Measurements from ENCODE around the gene XPA.

XPA gene

DNA sequence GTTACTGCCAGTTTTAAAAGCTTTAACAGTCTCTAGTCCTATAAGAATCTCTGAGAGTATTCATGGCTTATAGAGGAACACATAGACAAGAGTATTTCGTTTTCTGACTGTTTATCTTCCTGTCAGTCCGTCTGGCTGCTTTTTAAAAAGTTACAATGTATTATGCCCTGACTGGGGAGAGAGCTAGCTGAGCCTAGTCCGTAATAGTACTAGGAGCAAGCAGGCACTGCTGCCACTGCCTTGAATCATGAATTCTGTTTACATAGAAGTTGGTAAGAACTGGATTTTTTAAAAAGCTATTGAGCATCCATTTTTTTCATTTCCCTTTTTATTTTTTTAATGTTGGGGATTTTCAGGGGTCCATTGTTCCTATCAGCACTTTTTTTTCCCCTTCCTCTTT is 26.6 kb downstream of the XPA start:
- Mint-ChIP-seq H3K9me3 (no peaks in the 10 kb centered on the region), H3K27me3 (ENCODE audit: low read depth, poor library complexity) (no peaks in the 10 kb centered on the region), H3K27ac (peak overlapping the region; percentile 9), H3K4me1 (no peaks in the 10 kb centered on the region), H3K4me3 (no peak overlapping the region), H3K36me3 (ENCODE audit: low read depth) (peaks cover 60% of the 10 kb centered on the region)
- no peak for DNase-seq
- TF ChIP-seq, protein P1, sequence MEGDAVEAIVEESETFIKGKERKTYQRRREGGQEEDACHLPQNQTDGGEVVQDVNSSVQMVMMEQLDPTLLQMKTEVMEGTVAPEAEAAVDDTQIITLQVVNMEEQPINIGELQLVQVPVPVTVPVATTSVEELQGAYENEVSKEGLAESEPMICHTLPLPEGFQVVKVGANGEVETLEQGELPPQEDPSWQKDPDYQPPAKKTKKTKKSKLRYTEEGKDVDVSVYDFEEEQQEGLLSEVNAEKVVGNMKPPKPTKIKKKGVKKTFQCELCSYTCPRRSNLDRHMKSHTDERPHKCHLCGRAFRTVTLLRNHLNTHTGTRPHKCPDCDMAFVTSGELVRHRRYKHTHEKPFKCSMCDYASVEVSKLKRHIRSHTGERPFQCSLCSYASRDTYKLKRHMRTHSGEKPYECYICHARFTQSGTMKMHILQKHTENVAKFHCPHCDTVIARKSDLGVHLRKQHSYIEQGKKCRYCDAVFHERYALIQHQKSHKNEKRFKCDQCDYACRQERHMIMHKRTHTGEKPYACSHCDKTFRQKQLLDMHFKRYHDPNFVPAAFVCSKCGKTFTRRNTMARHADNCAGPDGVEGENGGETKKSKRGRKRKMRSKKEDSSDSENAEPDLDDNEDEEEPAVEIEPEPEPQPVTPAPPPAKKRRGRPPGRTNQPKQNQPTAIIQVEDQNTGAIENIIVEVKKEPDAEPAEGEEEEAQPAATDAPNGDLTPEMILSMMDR (IDR thresholded peaks at IDR 0.05): no peak

DNA sequence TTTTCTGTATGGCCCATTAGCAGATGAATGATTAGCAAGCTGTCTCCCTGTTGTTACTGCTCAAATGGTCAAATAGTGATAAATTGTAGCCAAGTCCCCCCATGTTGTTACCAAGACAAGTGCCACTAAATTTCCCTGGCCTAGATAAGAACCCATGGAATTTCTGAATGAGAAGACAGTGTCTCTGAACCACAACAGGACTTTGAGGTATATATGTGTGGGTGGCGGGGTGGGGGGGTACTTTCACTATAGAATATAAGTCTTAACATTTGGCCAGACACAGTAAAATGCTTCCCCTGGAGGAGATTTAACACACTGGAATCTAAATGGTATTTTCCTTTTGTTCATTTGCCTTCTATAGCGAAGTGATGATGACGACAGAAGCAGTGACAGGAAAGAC is 28.7 kb downstream of the XPA start:
- H3K27ac Mint-ChIP-seq: no peak overlapping the region
- TF ChIP-seq, protein P1 (IDR thresholded peaks at IDR 0.05): no peak
- H3K4me3 Mint-ChIP-seq: no peak overlapping the region
- no peaks in the 10 kb centered on the region for H3K4me1 Mint-ChIP-seq
- peaks cover 54% of the 10 kb centered on the region for H3K36me3 Mint-ChIP-seq (ENCODE audit: low read depth)
- DNase-seq: no peak
- peaks cover 4% of the 10 kb centered on the region for H3K27me3 Mint-ChIP-seq (ENCODE audit: low read depth, poor library complexity)
- H3K9me3 Mint-ChIP-seq: no peaks in the 10 kb centered on the region

DNA sequence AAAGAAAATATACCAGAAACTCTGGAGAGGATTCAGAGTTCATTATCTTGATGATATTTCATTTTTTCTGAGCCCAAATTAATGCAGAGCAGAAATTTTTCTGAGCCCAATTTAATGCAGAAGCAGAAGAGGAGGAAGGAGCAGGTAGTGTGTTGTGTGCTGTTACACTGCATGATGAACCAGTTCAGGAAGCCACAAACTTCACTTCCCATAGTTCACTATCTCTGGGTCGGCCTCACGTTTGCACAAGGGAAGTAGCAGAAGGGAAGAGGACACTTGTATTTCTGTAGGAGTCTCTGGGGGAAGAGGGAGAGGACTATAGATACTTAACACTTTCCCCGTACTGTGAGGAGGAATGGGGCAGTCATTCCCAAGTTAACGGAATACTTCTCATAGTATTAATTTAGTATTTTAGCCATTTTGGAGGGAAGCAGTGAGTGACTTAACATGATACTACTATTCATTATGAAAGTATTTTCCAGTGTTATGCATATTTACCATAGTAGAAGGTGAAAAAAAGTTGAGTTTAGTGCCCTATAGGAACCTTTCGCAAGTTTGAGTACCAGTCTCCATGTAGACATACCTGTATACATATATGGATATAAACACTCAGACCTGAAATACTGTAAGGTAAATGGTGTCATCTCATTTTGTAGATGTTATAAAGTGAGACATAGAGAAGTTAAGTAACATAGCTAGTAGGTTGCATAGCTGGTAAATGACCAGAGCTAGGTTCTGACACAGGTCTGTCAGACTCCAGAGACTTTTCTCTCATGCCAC is 30.0 kb downstream of the XPA start:
- Mint-ChIP-seq H3K4me3 (no peak overlapping the region), H3K4me1 (no peaks in the 10 kb centered on the region)

DNA sequence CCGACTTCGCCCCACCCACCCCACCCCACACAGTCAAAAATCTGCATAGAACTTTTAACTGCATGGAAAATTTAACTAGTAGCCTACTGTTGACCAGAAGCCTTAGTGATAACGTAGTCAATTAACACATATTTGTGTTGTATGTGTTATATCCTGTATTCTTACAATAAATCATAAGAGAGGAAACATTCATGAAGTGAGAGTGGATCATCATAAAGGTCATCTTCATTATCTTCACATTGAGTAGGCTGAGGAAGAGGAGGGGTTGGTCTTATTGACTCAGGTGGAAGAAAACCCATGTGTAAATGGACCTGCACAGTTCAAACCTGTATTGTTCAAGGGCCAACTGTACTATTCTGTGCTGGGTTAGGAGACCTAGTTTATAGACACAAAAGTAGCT is 31.4 kb downstream of the XPA start:
- peaks cover 63% of the 10 kb centered on the region for H3K36me3 Mint-ChIP-seq (ENCODE audit: low read depth)
- TF ChIP-seq, protein P1 (IDR thresholded peaks at IDR 0.05): no peak
- no peak for DNase-seq
- no peaks in the 10 kb centered on the region for H3K9me3 Mint-ChIP-seq
- H3K4me1 Mint-ChIP-seq: no peaks in the 10 kb centered on the region
- H3K27me3 Mint-ChIP-seq (ENCODE audit: low read depth, poor library complexity): peaks cover 4% of the 10 kb centered on the region
- H3K27ac Mint-ChIP-seq: no peak overlapping the region
- H3K4me3 Mint-ChIP-seq: no peak overlapping the region

More for the DNA sequence above, 30.0 kb downstream of the XPA start:
- Mint-ChIP-seq H3K27me3 (ENCODE audit: low read depth, poor library complexity) (peaks cover 4% of the 10 kb centered on the region), H3K36me3 (ENCODE audit: low read depth) (peaks cover 64% of the 10 kb centered on the region), H3K27ac (no peak overlapping the region), H3K9me3 (no peaks in the 10 kb centered on the region)
- TF ChIP-seq, protein P1 (IDR thresholded peaks at IDR 0.05): no peak
- no peak for DNase-seq

DNA sequence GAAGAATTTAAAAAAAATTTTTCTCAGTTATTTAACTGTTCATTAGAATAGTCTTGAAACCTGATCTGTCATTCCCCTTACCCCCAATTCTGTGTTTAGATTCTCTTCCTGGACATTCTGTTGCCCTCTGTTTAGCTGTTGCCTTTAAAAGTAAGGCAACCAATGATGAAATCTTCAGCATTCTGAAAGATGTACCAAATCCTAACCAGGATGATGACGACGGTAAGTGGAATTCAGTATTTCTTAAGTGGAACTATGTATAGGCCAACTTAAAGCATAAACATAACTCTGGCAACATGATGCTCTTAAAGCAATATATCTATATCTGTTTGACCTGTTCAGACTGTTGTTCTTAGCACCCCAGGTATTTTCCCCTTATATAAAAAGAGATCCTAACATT is 36.3 kb downstream of the XPA start:
- peaks cover 72% of the 10 kb centered on the region for H3K36me3 Mint-ChIP-seq (ENCODE audit: low read depth)
- H3K27me3 Mint-ChIP-seq (ENCODE audit: low read depth, poor library complexity): peaks cover 4% of the 10 kb centered on the region
- H3K4me1 Mint-ChIP-seq: no peaks in the 10 kb centered on the region
- H3K27ac Mint-ChIP-seq: no peak overlapping the region
- H3K4me3 Mint-ChIP-seq: no peak overlapping the region
- no peak for DNase-seq
- no peaks in the 10 kb centered on the region for H3K9me3 Mint-ChIP-seq
- TF ChIP-seq, protein P1 (IDR thresholded peaks at IDR 0.05): no peak

DNA sequence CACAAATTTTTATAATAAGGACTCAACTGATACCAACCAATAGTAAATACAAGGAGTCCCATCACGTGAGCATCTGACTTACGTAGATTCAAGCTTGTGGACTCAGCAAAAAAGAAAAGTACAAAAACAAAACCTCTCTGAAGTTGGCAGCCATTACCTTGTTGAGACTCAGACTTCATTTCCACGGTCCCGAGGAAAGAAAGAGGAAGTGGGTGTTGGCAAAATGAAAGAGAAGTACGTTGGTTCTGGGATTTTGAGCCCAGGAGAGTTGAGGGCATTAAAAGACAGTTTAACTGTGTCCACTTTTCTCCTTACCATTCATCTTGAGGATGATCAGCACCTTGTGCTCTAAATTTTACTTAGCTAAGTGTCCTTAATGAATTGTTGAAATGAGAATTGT is 36.8 kb downstream of the XPA start:
- TF ChIP-seq, protein P1 (IDR thresholded peaks at IDR 0.05): no peak
- no peaks in the 10 kb centered on the region for H3K9me3 Mint-ChIP-seq
- no peak overlapping the region for H3K4me3 Mint-ChIP-seq
- H3K4me1 Mint-ChIP-seq: no peaks in the 10 kb centered on the region
- H3K36me3 Mint-ChIP-seq (ENCODE audit: low read depth): peaks cover 75% of the 10 kb centered on the region
- H3K27ac Mint-ChIP-seq: no peak overlapping the region
- no peak for DNase-seq
- H3K27me3 Mint-ChIP-seq (ENCODE audit: low read depth, poor library complexity): peaks cover 4% of the 10 kb centered on the region
